HG02852 (cell line): ENCODE measurements around the gene DCC.

Source experiments
- ATAC-seq: cut with Tn5 transposase; IDR thresholded peaks from one replicate; pipeline ENCODE4 v1.9.1; 2021; ENCODE audit warnings: mild to moderate bottlenecking, moderate library complexity; ENCODE audit not compliant: unreplicated experiment

The DCC gene

DNA sequence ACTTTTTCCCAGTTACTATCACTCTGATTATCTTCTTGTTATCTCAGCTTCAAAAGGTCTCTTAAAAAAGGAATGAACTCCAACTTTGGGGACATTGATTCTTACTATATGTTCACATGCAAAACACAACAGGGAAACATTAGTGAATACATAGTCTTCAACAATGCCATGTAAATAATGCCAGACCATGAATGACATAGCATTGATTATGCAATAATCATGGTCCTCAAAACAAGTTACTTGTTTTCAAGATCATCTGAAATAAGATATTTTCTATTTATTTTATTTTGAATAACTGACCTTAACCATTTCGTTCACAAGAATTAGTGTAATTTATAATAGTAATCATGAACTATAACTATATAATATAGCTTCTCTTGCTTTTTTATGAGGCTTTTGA is 982.2 kb downstream of the DCC start:
- no peak for ATAC-seq

DNA sequence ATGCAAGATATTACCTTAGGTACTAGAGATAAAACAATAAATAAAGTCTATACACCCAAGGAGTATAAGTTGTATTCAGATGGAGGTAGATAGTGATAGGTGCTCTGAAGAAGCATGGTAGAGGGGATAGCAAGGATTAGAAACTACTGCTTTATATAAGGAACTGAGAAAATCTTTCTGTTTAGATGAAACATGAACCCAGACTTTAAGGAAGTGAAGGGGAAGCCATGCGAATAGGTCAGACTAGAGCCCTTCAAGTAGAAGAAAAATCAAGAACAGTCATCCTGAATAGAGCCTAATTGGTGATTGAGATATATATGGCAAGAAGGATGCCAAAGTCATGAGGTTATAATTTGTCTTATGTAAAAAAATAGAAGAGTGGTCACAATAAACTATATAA is 984.4 kb downstream of the DCC start:
- no peak for ATAC-seq

- no peak for ATAC-seq
Measured at GRCh38 chr18:53360501-53361443, 1020.8 kb downstream of the DCC start.

DNA sequence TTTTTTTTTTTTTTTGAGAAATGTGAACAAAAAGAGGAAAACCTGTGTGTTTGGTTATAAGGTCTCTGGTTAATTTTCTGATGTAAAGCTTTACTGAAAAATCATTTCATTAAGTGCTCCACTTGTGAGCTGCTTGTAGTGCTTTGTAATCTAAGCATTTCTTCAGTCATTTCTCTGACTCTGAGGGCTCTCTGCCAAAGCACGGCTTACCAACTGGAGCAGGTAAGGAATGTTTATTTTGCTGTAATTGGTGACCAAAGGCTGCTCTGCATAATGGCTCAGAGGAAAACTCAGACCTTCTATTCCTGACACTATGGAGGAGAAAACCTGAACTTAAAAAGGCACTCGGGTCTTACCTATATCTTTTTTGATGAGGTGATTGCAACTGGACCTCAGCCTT is 1035.6 kb downstream of the DCC start:
- no peak for ATAC-seq

GRCh38 chr18:53380063-53380639 is 1040.2 kb downstream of the DCC start:
- no peak for ATAC-seq

GRCh38 chr18:53382870-53383269 is 1042.9 kb downstream of the DCC start:
- no peak for ATAC-seq

DNA sequence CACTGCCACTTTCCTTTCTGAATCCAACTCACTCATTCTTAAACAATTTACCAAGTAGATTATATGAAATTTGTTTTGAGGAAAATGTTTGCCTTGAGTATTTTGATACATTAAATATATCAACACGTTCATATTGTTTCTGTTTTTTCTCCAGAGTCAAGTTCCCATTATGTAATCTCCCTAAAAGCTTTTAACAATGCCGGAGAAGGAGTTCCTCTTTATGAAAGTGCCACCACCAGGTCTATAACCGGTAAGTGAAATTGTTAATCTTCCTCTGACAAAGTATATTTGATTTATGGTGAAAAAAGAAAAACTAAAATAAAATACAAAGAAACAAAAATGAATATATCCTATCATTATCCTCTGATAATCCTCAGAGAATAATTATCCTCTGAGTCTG is 1045.9 kb downstream of the DCC start:
- ATAC-seq, result no peak

DNA sequence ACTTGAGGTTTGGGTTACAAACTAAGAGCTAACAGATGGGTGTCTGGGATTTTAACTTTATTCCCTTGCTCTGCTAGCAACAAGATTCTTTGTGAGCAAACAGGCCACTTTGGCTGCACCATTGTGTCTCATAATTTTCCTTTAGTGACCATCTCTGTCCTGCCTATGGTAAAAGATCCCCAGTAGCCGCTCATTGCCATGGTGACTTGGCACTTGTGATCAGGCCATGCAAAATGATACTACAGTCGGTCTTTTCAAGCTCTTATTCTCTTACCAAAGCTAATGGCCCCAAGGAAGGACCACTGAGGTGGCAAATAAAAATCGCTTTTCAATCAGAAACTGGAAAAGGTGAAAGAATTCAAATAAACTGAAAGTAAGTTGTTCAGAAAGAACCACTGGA is 1047.6 kb downstream of the DCC start:
- ATAC-seq, result no peak

- no peak for ATAC-seq
Measured at GRCh38 chr18:53402670-53403069, 1062.7 kb downstream of the DCC start.

DNA sequence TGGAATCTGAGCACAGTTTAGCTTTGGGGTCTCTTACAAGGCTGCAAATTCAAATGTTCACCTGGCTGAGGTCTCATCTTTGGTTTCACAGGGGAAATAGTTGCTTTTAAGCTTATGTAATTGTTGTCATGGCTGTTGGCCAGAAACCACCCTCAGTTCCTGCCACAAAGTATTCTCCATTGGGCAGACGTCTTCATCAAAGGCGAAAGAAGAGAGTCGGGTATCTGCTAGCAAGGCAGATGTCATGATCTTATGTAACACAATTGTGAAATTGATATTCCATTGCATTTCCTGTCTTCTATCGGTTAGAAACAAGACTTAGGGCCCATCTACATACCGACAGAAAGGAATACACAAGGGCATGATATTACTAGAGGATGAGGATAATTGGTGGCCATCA is 1068.3 kb downstream of the DCC start:
- ATAC-seq, result no peak

DNA sequence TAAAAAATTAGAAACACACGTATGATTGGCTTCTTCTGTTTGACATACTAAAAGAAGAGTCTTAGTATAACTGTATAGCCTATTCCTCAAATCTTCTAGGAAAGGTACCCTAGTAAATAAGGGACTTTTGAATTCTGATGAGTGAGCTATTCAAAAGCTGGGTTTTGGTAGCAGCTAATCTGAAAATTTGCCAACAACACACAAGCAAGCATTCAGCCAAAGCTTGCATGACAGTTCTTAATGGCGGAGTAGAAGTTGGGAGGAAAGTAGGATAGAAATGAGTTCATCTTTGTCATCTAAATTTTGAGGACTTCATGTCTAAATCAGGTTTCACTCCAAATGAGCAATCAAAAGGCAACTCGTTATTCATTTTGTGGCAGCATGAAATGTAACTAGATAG is 1071.5 kb downstream of the DCC start:
- ATAC-seq, result no peak

- ATAC-seq, result no peak
Measured at GRCh38 chr18:53417003-53417402, 1077.0 kb downstream of the DCC start.

DNA sequence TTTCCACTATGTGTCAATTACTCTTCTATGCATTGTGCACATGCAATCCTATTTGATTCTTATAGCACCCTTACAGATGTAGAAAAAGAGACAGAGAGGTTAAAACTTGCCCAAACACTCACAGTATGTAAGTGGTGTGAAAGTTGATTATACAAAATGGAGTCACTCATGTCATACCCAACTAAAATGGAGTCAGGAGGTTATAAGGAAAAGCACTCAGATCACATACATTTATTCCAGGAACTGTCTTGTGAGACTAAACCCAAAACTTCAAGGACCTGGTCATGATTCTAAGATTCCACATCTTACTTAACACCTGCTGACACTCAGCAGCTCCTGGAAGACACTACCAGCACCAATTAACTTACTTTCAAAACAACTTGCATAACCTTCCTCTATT is 1081.9 kb downstream of the DCC start:
- ATAC-seq, result no peak

DNA sequence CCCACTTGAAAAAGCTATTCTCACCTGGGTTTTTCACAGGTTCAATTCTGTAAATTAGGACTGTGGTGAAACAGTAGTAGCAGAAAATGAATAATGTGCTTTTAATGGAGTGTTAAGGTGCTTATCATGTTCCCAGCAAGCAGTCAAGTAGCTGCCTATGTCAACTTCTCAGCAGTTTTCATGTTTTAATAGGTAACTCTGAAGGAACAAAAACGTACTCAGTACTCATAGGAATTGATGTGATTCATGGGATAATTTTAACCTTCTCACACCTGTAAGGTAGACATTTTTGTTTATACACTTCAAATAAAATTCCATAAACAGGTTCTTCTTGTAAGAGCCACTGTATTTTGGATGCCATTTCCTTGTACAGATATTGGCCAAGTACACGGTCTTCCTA is 1082.9 kb downstream of the DCC start:
- no peak for ATAC-seq

DNA sequence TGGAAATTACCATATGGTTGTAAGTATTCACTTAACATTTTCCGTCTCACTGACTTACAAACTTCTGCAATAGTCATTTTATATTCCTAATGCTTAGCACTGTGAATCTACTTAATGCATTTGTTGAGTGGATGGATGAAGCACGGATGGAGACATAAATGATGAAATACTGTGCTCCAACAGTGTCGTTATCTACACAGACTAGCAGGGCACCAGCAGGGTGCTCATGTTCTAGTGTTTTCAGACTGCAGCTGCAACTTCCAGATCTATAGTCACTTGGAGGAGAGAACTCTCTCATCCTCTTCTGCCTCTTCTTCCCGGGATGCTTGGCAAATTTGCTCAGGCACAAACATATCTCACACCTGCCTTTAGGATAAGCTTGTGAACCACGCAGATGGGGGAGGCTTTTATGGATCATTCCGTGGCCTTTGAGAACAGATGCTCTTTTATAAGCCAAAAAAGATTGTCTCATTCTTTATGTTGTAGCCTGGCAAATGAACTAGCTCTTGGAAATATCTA is 1086.7 kb downstream of the DCC start:
- no peak for ATAC-seq

- no peak for ATAC-seq
Measured at GRCh38 chr18:53441761-53442414, 1101.9 kb downstream of the DCC start.

- ATAC-seq, result no peak
Measured at GRCh38 chr18:53442415-53442783, 1102.4 kb downstream of the DCC start.

DNA sequence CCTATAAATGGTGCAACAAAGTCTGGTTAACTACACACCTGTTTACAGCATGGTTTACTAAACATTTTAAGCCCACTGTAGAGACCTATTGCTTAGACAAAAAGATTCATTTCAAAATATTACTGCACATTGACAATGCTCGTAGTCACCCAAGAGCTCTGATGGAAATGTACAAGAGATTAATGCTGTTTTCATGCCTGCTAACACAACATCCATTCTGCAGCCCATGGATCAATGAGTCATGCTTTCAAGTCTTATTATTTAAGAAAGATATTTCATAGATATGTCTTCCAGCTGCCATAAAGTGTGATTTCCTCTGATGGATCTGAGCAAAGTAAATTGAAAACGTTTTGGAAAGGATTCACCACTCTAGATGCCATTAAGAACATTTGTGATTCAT is 1103.3 kb downstream of the DCC start:
- no peak for ATAC-seq

- no peak for ATAC-seq
Measured at GRCh38 chr18:53443831-53444230, 1103.8 kb downstream of the DCC start.

- no peak for ATAC-seq
Measured at GRCh38 chr18:53451902-53452301, 1111.9 kb downstream of the DCC start.

GRCh38 chr18:53457068-53457467 is 1117.1 kb downstream of the DCC start:
- no peak for ATAC-seq

DNA sequence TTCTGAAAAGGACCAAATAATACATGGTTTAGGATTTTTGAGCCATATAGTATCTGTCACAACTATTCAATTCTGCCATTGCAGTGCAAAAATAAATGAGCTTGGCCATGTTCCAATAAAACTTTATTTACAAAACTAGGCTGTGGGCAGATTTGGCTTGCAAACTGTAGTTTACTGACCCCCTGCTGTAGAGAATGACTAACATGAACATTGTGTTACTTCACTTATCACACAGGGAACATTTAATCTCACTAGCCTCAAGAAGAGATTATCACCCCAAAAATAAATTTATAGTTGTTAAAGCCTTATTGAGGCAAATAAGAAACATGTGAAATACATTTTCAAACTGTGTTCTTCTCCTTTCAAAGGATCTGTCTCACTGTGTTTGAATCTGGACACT is 1118.3 kb downstream of the DCC start:
- no peak for ATAC-seq
